ENCODE results near the gene DNAJC2.

DNA sequence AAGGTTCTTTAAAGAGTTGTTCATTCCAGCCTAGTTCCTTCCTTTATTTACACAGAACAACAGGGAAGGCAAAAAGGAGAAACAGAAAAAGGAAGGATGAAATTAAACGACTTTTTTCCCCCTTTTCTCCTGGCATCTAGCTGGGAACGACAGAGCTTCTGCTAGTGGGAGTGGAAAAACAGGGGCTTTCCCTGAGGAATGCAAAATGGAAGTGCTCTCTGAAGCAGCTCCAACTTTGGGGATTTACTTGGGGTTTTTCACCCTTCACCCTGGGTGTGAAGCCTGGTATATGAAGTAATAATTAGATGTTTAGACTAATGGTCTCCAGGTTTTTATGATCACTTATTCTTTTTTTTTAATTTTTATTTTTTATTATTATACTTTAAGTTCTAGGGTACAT, 43.1 kb downstream of the DNAJC2 start:
- TF ChIP-seq, protein P1, sequence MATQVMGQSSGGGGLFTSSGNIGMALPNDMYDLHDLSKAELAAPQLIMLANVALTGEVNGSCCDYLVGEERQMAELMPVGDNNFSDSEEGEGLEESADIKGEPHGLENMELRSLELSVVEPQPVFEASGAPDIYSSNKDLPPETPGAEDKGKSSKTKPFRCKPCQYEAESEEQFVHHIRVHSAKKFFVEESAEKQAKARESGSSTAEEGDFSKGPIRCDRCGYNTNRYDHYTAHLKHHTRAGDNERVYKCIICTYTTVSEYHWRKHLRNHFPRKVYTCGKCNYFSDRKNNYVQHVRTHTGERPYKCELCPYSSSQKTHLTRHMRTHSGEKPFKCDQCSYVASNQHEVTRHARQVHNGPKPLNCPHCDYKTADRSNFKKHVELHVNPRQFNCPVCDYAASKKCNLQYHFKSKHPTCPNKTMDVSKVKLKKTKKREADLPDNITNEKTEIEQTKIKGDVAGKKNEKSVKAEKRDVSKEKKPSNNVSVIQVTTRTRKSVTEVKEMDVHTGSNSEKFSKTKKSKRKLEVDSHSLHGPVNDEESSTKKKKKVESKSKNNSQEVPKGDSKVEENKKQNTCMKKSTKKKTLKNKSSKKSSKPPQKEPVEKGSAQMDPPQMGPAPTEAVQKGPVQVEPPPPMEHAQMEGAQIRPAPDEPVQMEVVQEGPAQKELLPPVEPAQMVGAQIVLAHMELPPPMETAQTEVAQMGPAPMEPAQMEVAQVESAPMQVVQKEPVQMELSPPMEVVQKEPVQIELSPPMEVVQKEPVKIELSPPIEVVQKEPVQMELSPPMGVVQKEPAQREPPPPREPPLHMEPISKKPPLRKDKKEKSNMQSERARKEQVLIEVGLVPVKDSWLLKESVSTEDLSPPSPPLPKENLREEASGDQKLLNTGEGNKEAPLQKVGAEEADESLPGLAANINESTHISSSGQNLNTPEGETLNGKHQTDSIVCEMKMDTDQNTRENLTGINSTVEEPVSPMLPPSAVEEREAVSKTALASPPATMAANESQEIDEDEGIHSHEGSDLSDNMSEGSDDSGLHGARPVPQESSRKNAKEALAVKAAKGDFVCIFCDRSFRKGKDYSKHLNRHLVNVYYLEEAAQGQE (IDR thresholded peaks at IDR 0.05; ENCODE audit: insufficient read depth in 1 of 2, low read depth in 2 of 2, low read length in 2 of 2) = no peak
- TF ChIP-seq FOXP2 (optimal IDR thresholded peaks at IDR 0.05; ENCODE audit: borderline replicate concordance, extremely low read depth, extremely low read length, insufficient read depth) (no peak), TAF1 (IDR thresholded peaks at IDR 0.05; ENCODE audit: borderline replicate concordance, insufficient read depth, low read length) (no peak)
